NCI-H1105 (cell line): ENCODE results near the gene SNX7.

Experiments
- DNase-seq: peaks from one replicate; lab custom pipeline; 2025; lab: John Stamatoyannopoulos, UW

Gene SNX7

GRCh38 chr1:98766255-98766654 lies 104.7 kb downstream of the SNX7 start:
- DNase-seq, result no peak

GRCh38 chr1:98769162-98769561 lies 107.6 kb downstream of the SNX7 start:
- no peak for DNase-seq

DNA sequence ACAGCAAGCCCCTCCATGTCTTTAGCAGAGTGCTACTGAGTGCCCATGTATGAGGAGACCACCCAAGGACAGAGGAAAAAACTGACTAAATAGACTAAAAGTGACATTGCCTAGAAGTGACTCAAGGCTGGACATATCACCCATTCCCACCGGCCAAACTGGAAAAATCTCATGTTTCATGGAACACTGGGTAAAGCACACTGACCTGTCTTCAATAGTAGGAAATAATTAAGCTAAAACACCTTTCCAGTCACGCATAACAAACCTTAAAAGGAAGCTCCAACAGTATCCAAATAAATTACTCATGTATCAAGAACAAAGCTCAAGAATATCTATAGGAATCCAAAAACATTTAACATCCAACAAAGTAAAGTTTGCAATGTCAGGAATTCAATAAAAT lies 120.4 kb downstream of the SNX7 start:
- DNase-seq, result no peak

DNA sequence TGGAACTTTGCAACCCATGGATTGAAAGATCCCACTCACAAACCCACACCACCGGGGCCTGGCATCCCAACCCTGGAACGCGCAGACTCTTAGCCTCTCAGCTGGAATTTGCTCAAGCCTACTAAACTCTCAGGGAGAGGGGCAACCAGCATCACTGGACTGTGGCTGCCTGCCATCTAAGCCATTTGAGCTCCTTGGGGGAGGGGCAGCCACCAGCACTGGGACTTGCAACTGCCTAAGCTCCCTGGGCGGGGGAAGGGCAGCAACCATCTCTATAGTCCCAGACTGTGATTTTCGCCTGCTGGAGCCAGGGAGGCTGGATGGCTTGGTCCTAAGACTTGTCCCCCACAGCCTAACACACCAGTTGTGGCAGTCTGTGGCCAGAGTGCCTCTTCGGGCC lies 122.3 kb downstream of the SNX7 start:
- no peak for DNase-seq

DNA sequence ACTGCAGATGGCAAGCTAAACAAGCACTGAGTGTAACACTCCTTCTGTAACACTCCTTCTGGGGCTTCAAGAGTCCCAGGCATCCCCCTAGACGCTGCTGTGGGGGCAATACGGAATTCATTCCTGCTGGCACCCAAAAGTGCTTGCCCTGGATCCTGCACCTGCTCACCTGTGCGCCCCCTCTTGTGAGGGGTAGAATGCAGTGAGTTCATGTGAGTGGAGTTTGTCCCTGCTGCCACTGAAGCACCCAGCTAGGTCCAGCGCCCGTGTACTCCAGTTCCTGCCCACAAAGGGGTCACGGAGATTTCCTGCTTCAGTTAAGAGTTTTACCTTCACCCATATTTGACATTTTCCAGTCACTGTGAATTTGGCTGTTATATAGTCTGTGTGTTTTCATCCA lies 130.0 kb downstream of the SNX7 start:
- DNase-seq, result no peak

- no peak for DNase-seq
Measured at GRCh38 chr1:98792123-98792522, 130.6 kb downstream of the SNX7 start.

- DNase-seq, result no peak
Measured at GRCh38 chr1:98793136-98793535, 131.6 kb downstream of the SNX7 start.

- peak; percentile 22 for DNase-seq
Measured at GRCh38 chr1:98794196-98794886, 132.8 kb downstream of the SNX7 start.

GRCh38 chr1:98796049-98796448 lies 134.5 kb downstream of the SNX7 start:
- DNase-seq, result no peak

DNA sequence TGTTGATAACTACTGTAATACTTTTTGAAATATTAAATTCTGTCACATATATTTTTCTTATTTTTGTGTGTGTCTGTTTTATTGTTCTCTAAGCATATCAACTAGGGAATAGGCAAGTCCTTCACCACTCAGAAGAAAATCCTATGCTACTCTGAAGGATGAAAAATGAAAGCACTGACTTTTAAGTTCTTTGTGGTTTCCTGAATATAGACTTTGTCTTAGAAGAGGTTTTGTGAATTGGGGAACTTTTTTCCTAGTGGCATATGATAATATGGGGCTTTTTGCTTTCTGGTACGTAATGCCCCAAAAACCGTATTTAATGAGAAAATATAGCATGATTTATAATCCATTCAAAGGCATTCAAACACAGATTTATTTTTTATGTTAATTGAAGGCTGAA lies 136.0 kb downstream of the SNX7 start:
- DNase-seq, result no peak
